HL-60 (cell line): Measurements from ENCODE around the gene PHC2.
A peak's percentile ranks its signal among the peaks of the same experiment; 100 is the strongest.

Experiments used
- DNase-seq, 2 experiments: peaks; one replicate each; pipeline ENCODE4 v3.0.0-alpha.2; 2010 to 2020; ENCODE audit warnings: low read depth in 1 of 2, low spot score in 1 of 2
- H3K27ac ChIP-seq: fragments of 250-450 bp; sonication (Bioruptor Pico); replicated peaks from 2 replicates; pipeline ENCODE4 v1.5.1; 2020; ENCODE audit warnings: mild to moderate bottlenecking, moderate library complexity
- H3K27me3 ChIP-seq: fragments of 250-450 bp; sonication (Bioruptor Pico); 2 replicates; pipeline ENCODE4 v1.5.1; 2021; ENCODE audit warnings: mild to moderate bottlenecking, moderate library complexity; ENCODE audit not compliant: insufficient read depth, poor library complexity, severe bottlenecking
- H3K4me3 ChIP-seq: replicated peaks from 2 replicates; pipeline ENCODE4 v1.5.1; 2011; ENCODE audit warnings: mild to moderate bottlenecking, control low read depth, low read length; ENCODE audit not compliant: insufficient read depth
- GABPA ChIP-seq: IDR thresholded peaks from 2 replicates; pipeline ENCODE4 v1.6.1; 2012; ENCODE audit warnings: low read depth
- POLR2AphosphoS5 ChIP-seq: IDR thresholded peaks from 2 replicates; pipeline ENCODE4 v1.6.1; 2012; ENCODE audit warnings: low read depth
- SPI1 ChIP-seq: IDR thresholded peaks from 2 replicates; pipeline ENCODE4 v1.6.1; 2012; ENCODE audit warnings: low read depth, mild to moderate bottlenecking, borderline replicate concordance
- TF ChIP-seq, protein P1 (sequence below): IDR thresholded peaks from one replicate; pipeline ENCODE4 v1.5.1; 2011; ENCODE audit warnings: low read length, control low read depth, inconsistent platforms; ENCODE audit not compliant: insufficient read depth
- TF ChIP-seq, protein P2 (sequence below): IDR thresholded peaks from 2 replicates; pipeline ENCODE4 v1.6.1; 2012; ENCODE audit warnings: low read depth; ENCODE audit not compliant: insufficient replicate concordance

The PHC2 gene

DNA sequence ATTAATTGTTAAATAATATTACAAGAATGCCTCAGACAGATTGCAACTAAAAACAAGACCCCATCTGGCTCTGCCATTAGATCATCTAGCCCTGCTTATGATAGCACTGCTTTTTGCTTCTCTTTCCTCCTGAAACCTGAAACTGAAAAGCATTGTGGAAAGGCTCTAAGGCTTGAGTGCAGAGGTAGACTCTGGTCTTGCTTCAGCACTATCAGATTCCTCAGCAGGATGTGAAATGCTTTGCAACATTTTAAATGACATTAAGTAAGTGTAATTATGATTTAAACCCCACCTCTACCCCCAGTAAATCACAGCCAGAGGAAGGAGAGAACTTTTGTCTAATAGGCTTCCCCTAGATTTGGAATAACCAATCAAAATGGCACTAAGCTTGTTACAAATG is 32.9 kb downstream of the PHC2 start:
- TF ChIP-seq POLR2AphosphoS5 = no peak
- no peak for TF ChIP-seq SPI1
- TF ChIP-seq, protein P1, sequence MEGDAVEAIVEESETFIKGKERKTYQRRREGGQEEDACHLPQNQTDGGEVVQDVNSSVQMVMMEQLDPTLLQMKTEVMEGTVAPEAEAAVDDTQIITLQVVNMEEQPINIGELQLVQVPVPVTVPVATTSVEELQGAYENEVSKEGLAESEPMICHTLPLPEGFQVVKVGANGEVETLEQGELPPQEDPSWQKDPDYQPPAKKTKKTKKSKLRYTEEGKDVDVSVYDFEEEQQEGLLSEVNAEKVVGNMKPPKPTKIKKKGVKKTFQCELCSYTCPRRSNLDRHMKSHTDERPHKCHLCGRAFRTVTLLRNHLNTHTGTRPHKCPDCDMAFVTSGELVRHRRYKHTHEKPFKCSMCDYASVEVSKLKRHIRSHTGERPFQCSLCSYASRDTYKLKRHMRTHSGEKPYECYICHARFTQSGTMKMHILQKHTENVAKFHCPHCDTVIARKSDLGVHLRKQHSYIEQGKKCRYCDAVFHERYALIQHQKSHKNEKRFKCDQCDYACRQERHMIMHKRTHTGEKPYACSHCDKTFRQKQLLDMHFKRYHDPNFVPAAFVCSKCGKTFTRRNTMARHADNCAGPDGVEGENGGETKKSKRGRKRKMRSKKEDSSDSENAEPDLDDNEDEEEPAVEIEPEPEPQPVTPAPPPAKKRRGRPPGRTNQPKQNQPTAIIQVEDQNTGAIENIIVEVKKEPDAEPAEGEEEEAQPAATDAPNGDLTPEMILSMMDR = no peak
- TF ChIP-seq, protein P2, sequence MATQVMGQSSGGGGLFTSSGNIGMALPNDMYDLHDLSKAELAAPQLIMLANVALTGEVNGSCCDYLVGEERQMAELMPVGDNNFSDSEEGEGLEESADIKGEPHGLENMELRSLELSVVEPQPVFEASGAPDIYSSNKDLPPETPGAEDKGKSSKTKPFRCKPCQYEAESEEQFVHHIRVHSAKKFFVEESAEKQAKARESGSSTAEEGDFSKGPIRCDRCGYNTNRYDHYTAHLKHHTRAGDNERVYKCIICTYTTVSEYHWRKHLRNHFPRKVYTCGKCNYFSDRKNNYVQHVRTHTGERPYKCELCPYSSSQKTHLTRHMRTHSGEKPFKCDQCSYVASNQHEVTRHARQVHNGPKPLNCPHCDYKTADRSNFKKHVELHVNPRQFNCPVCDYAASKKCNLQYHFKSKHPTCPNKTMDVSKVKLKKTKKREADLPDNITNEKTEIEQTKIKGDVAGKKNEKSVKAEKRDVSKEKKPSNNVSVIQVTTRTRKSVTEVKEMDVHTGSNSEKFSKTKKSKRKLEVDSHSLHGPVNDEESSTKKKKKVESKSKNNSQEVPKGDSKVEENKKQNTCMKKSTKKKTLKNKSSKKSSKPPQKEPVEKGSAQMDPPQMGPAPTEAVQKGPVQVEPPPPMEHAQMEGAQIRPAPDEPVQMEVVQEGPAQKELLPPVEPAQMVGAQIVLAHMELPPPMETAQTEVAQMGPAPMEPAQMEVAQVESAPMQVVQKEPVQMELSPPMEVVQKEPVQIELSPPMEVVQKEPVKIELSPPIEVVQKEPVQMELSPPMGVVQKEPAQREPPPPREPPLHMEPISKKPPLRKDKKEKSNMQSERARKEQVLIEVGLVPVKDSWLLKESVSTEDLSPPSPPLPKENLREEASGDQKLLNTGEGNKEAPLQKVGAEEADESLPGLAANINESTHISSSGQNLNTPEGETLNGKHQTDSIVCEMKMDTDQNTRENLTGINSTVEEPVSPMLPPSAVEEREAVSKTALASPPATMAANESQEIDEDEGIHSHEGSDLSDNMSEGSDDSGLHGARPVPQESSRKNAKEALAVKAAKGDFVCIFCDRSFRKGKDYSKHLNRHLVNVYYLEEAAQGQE = no peak
- no peak for TF ChIP-seq GABPA
- Histone ChIP-seq H3K27me3 (no peaks in the 10 kb centered on the region), H3K27ac (no peak overlapping the region), H3K4me3 (no peak overlapping the region)
- DNase-seq = no peak

DNA sequence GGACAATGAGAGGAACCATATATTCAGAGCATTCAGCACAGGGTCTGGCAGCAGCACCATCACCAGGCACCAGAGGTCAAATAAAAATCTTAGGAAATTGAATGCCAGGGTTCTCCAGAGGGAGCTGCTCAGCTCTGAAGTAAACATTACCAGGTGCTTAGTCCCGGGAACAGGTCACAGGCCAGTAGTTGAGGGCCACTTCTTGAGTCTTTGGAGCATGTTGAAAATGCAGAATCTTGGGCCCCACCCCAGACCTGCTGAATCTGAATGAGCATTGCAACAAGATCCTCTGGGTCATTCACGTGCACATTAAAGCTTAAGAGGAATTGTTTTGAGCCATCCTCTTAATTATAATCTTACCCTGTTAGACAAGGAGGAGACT is 33.8 kb downstream of the PHC2 start:
- TF ChIP-seq POLR2AphosphoS5 (no peak), SPI1 (no peak), GABPA (no peak)
- TF ChIP-seq, protein P2 = no peak
- TF ChIP-seq, protein P1 = no peak
- Histone ChIP-seq H3K27me3 (no peaks in the 10 kb centered on the region), H3K27ac (peak overlapping the region; percentile 72), H3K4me3 (no peak overlapping the region)
- no peak for DNase-seq

DNA sequence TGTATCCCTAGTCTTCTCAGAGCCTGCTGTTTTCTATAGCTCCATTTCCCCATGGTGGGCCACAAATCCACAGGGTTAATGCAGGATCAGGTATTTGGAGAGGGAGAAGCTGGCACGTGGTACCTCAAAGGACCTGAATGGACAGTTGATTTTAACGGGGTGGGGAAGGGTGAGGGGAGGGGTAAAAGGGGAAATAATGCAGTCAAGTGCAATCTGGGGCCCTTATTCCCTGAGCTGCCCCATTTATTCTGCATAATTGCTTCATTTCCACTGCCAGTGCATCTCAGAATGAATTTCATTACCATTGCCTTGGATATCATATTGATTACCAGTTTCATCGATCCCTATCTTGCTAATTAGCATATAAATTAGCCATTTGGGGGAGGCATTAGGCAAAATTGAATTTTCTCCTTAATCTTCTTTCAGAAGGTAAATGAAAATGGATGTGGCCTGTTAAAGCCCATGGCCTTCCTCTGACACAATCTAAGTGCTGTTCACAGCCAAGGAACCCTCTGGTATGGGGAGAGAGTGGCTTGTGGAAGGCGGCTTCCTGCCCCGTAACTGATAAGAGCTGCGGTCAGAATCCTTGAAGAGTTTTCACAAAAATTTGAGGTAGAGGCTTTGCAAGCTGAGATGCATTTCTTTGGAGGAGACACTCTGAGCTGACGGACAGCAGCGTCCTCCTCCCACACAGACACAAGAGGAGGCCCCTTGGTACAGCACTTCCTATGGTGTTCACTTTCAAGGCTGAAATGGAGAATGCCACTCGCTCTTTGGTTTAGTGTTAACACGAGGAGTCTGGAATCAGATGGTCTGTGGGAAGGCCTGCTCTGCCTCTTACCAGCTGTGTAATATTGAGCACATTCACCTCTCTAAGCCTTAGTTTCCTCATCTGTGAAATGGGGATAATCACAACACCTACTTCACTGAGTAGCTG is 34.4 kb downstream of the PHC2 start:
- Histone ChIP-seq H3K27me3 (no peaks in the 10 kb centered on the region), H3K27ac (peak overlapping the region; percentile 72), H3K4me3 (no peak overlapping the region)
- peak; percentile 71 for TF ChIP-seq POLR2AphosphoS5
- TF ChIP-seq, protein P2 = no peak
- TF ChIP-seq, protein P1 = no peak
- TF ChIP-seq SPI1 = peak; percentile 43; the same call in 1 of the 2 replicates
- TF ChIP-seq GABPA = peak; percentile 61
- peak; percentile 51 to 88 for DNase-seq
